BLaER1 treated with 17β-estradiol and CSF1 and Interleukin-3, amounts not matched to agents 10 nM and 100 nM (cell line): ENCODE data around the gene RIIAD1.

ENCODE experiments used
- H3K27ac ChIP-seq, 11 experiments: shearing (Covaris generic); formaldehyde crosslinking; 2 replicates each; pipeline ENCODE4 v1.8.1; 2022
- H3K27me3 ChIP-seq, 11 experiments: shearing (Covaris generic); formaldehyde crosslinking; 2 replicates each; pipeline ENCODE4 v1.8.1; 2022
- H3K36me3 ChIP-seq, 11 experiments: shearing (Covaris generic); formaldehyde crosslinking; 2 replicates each; pipeline ENCODE4 v1.8.1; 2022
- H3K4me1 ChIP-seq, 10 experiments: shearing (Covaris generic); formaldehyde crosslinking; 2 replicates each; pipeline ENCODE4 v1.8.1; 2022
- H3K4me2 ChIP-seq, 11 experiments: shearing (Covaris generic); formaldehyde crosslinking; 2 replicates each; pipeline ENCODE4 v1.8.1; 2022
- H3K4me3 ChIP-seq, 10 experiments: shearing (Covaris generic); formaldehyde crosslinking; 2 replicates each; pipeline ENCODE4 v1.8.1; 2022
- H3K9ac ChIP-seq, 11 experiments: shearing (Covaris generic); formaldehyde crosslinking; 2 replicates each; pipeline ENCODE4 v1.8.1; 2022
- H3K9me3 ChIP-seq, 11 experiments: shearing (Covaris generic); formaldehyde crosslinking; replicated peaks in 1 of 11; 2 replicates each; pipeline ENCODE4 v1.8.1; 2022
- H4K20me1 ChIP-seq, 11 experiments: shearing (Covaris generic); formaldehyde crosslinking; 2 replicates each; pipeline ENCODE4 v1.8.1; 2022
- Cebpa-rat ChIP-seq, 11 experiments: shearing (Covaris generic); IDR thresholded peaks; 2 replicates each; pipeline ENCODE4 v1.8.1; 2022

Gene RIIAD1

GRCh38 chr1:151692226-151692625 is 29.1 kb upstream of the RIIAD1 start:
- no peak for TF ChIP-seq Cebpa-rat (IDR thresholded peaks at IDR 0.05)
- H3K9ac ChIP-seq, result peak overlapping the region in 3 of 11 experiments; percentile 8 to 45 (median 25); a peak in 3 of 22 replicates

GRCh38 chr1:151693057-151693651 is 28.2 kb upstream of the RIIAD1 start:
- Histone ChIP-seq H3K4me2 (no peak overlapping the region), H3K9ac (no peak overlapping the region), H3K27ac (peak overlapping the region in 1 of 11 experiments; percentile 77; a peak in 1 of 22 replicates), H3K27me3 (no peaks in the 10 kb centered on the region), H4K20me1 (0 out of 22 replicates have a peak, but pooled peaks cover 0 to 8% (median 0%) of the 10 kb centered on the region in 11 experiments), H3K9me3 (no peaks in the 10 kb centered on the region), H3K36me3 (peaks cover 51 to 75% (median 71%) of the 10 kb centered on the region in 11 experiments), H3K4me3 (no peak overlapping the region), H3K4me1 (peaks cover 0 to 35% (median 23%) of the 10 kb centered on the region in 10 experiments; a peak in 14 of 20 replicates)
- TF ChIP-seq Cebpa-rat (IDR thresholded peaks at IDR 0.05), result no peak

More at GRCh38 chr1:151692226-151692625, 29.1 kb upstream of the RIIAD1 start:
- Histone ChIP-seq H3K4me2 (peak overlapping the region in 5 of 11 experiments; percentile 5 to 52 (median 45); a peak in 9 of 22 replicates), H3K4me3 (no peak overlapping the region), H3K27ac (peak overlapping the region in 5 of 11 experiments; percentile 6 to 77 (median 37); a peak in 7 of 22 replicates), H3K9me3 (no peaks in the 10 kb centered on the region), H4K20me1 (0 out of 22 replicates have a peak, but pooled peaks cover 0 to 8% (median 0%) of the 10 kb centered on the region in 11 experiments), H3K27me3 (no peaks in the 10 kb centered on the region), H3K36me3 (peaks cover 49 to 75% (median 65%) of the 10 kb centered on the region in 11 experiments), H3K4me1 (peaks cover 0 to 35% (median 23%) of the 10 kb centered on the region in 10 experiments; a peak in 14 of 20 replicates)

GRCh38 chr1:151701515-151701914 is 19.8 kb upstream of the RIIAD1 start:
- Histone ChIP-seq H3K36me3 (peaks cover 45 to 55% (median 51%) of the 10 kb centered on the region in 11 experiments), H3K27ac (no peak overlapping the region), H3K4me2 (no peak overlapping the region), H4K20me1 (peaks cover 0 to 6% (median 0%) of the 10 kb centered on the region in 11 experiments; a peak in 1 of 22 replicates), H3K9ac (no peak overlapping the region), H3K9me3 (no peaks in the 10 kb centered on the region), H3K4me1 (peaks cover 23 to 52% (median 41%) of the 10 kb centered on the region in 10 experiments), H3K4me3 (no peak overlapping the region), H3K27me3 (no peaks in the 10 kb centered on the region)
- TF ChIP-seq Cebpa-rat (IDR thresholded peaks at IDR 0.05), result no peak

- peak overlapping the region in 9 of 11 experiments; percentile 45 to 79 (median 65); a peak in 18 of 22 replicates for H3K9ac ChIP-seq
- H3K9me3 ChIP-seq, result no peaks in the 10 kb centered on the region
- peaks cover 33 to 41% (median 37%) of the 10 kb centered on the region in 11 experiments for H3K36me3 ChIP-seq
- H4K20me1 ChIP-seq, result peaks cover 0 to 6% (median 0%) of the 10 kb centered on the region in 11 experiments; a peak in 1 of 22 replicates
- H3K4me1 ChIP-seq, result peaks cover 31 to 63% (median 55%) of the 10 kb centered on the region in 10 experiments
- peak overlapping the region in 5 of 10 experiments; percentile 27 to 43 (median 39); a peak in 6 of 20 replicates for H3K4me3 ChIP-seq
- no peaks in the 10 kb centered on the region for H3K27me3 ChIP-seq
- TF ChIP-seq Cebpa-rat (IDR thresholded peaks at IDR 0.05), result no peak
- peak overlapping the region in 9 of 11 experiments; percentile 11 to 81 (median 71); a peak in 17 of 22 replicates for H3K27ac ChIP-seq
- peak overlapping the region; percentile 62 to 98 (median 92) for H3K4me2 ChIP-seq
Observed at GRCh38 chr1:151702936-151703335, 18.4 kb upstream of the RIIAD1 start.

GRCh38 chr1:151703813-151704212 is 17.5 kb upstream of the RIIAD1 start:
- TF ChIP-seq Cebpa-rat (IDR thresholded peaks at IDR 0.05), result no peak
- peak overlapping the region; percentile 18 to 79 (median 55); a peak in 19 of 22 replicates for H3K9ac ChIP-seq
- H3K36me3 ChIP-seq, result peaks cover 25 to 32% (median 28%) of the 10 kb centered on the region in 11 experiments
- peaks cover 0 to 6% (median 0%) of the 10 kb centered on the region in 11 experiments; a peak in 1 of 22 replicates for H4K20me1 ChIP-seq
- H3K4me1 ChIP-seq, result peaks cover 32 to 70% (median 64%) of the 10 kb centered on the region in 10 experiments
- H3K4me2 ChIP-seq, result peak overlapping the region; percentile 62 to 98 (median 92)
- peak overlapping the region in 9 of 11 experiments; percentile 11 to 81 (median 71); a peak in 17 of 22 replicates for H3K27ac ChIP-seq
- H3K27me3 ChIP-seq, result no peaks in the 10 kb centered on the region
- peak overlapping the region in 7 of 10 experiments; percentile 6 to 44 (median 39); a peak in 10 of 20 replicates for H3K4me3 ChIP-seq
- H3K9me3 ChIP-seq, result no peaks in the 10 kb centered on the region

GRCh38 chr1:151704246-151704645 is 17.1 kb upstream of the RIIAD1 start:
- Histone ChIP-seq H3K9me3 (no peaks in the 10 kb centered on the region), H3K27me3 (no peaks in the 10 kb centered on the region), H3K4me2 (peak overlapping the region; percentile 62 to 98 (median 92); a peak in 21 of 22 replicates), H3K4me3 (peak overlapping the region in 4 of 10 experiments; percentile 27 to 44 (median 40); a peak in 3 of 20 replicates), H4K20me1 (peaks cover 0 to 6% (median 0%) of the 10 kb centered on the region in 11 experiments; a peak in 1 of 22 replicates), H3K36me3 (peaks cover 20 to 28% (median 24%) of the 10 kb centered on the region in 11 experiments), H3K27ac (peak overlapping the region in 8 of 11 experiments; percentile 49 to 81 (median 72); a peak in 16 of 22 replicates), H3K4me1 (peaks cover 36 to 74% (median 68%) of the 10 kb centered on the region in 10 experiments), H3K9ac (peak overlapping the region in 6 of 11 experiments; percentile 54 to 79 (median 72); a peak in 12 of 22 replicates)
- TF ChIP-seq Cebpa-rat (IDR thresholded peaks at IDR 0.05), result no peak

GRCh38 chr1:151705146-151705545 is 16.2 kb upstream of the RIIAD1 start:
- Histone ChIP-seq H3K4me3 (no peak overlapping the region), H3K27ac (peak overlapping the region in 6 of 11 experiments; percentile 22 to 81 (median 74); a peak in 8 of 22 replicates), H3K9me3 (no peaks in the 10 kb centered on the region), H4K20me1 (peaks cover 0 to 6% (median 0%) of the 10 kb centered on the region in 11 experiments; a peak in 1 of 22 replicates), H3K27me3 (no peaks in the 10 kb centered on the region), H3K36me3 (peaks cover 13 to 19% (median 15%) of the 10 kb centered on the region in 11 experiments; a peak in 20 of 22 replicates), H3K9ac (peak overlapping the region in 2 of 11 experiments; percentile 37 to 71; a peak in 1 of 22 replicates), H3K4me1 (peaks cover 38 to 82% (median 77%) of the 10 kb centered on the region in 10 experiments), H3K4me2 (peak overlapping the region in 10 of 11 experiments; percentile 51 to 98 (median 93); a peak in 19 of 22 replicates)
- no peak for TF ChIP-seq Cebpa-rat (IDR thresholded peaks at IDR 0.05)

GRCh38 chr1:151705753-151706463 is 15.4 kb upstream of the RIIAD1 start:
- H4K20me1 ChIP-seq, result peaks cover 0 to 4% (median 0%) of the 10 kb centered on the region in 11 experiments; a peak in 1 of 22 replicates
- peak overlapping the region in 5 of 11 experiments; percentile 0 to 67 (median 48); a peak in 8 of 22 replicates for H3K9ac ChIP-seq
- H3K4me3 ChIP-seq, result 0 out of 20 replicates have a peak overlapping the region, but pooled peaks of 1 of the 10 experiments have one; percentile 2
- peak overlapping the region in 5 of 11 experiments; percentile 29 to 81 (median 77); a peak in 11 of 22 replicates for H3K27ac ChIP-seq
- no peaks in the 10 kb centered on the region for H3K27me3 ChIP-seq
- peaks cover 9 to 13% (median 12%) of the 10 kb centered on the region in 11 experiments; a peak in 20 of 22 replicates for H3K36me3 ChIP-seq
- H3K9me3 ChIP-seq, result no peaks in the 10 kb centered on the region
- H3K4me1 ChIP-seq, result peaks cover 38 to 85% (median 83%) of the 10 kb centered on the region in 10 experiments
- peak in 2 of 11 experiments; percentile 9 to 44; a peak in 1 of 22 replicates for TF ChIP-seq Cebpa-rat (IDR thresholded peaks at IDR 0.05)
- peak overlapping the region; percentile 46 to 98 (median 92); a peak in 20 of 22 replicates for H3K4me2 ChIP-seq
